ENCODE data around the gene PPARD. TPM values are rescaled to one million over a fixed set of nuclear protein-coding genes. Genes with fewer than 3 reads are reported as not detected.

PPARD gene
- polyA plus RNA-seq, 2 of the 4 experiments (the other 2 are of a cell fraction) = 3.8 to 5.9 TPM

GRCh38 chr6:35357677-35358076 lies 15.3 kb downstream of the PPARD start:
- Histone ChIP-seq H3K9me3 (no peaks in the 10 kb centered on the region), H3K4me3 (no peak overlapping the region), H3K4me1 (0 out of 3 replicates have a peak, but pooled peaks cover 3% of the 10 kb centered on the region), H3K4me2 (no peak overlapping the region), H3K27ac (no peak overlapping the region)
- ChIA-PET CTCF (interaction anchor here (0.6 to 4.3 kb wide), 4 partner anchors 15 to 66 kb away, joined by 3 to 14 read pairs (median 4); partner anchors contain the start of gene PPARD), POLR2A (no interaction called here)
- FAIRE-seq (no peak), ATAC-seq (no peak), DNase-seq (ENCODE audit: low read depth in 1 of 2, low spot score in 1 of 2) (no peak)
- 83% methylated on average over 3 of the region's 4 CpGs for WGBS (ENCODE audit: missing lambda C conversion rate)
- TF ChIP-seq JUNB (IDR thresholded peaks at IDR 0.05) (no peak), NR3C1 (IDR thresholded peaks at IDR 0.05) (no peak), REST (IDR thresholded peaks at IDR 0.05) (no peak), HES2 (IDR thresholded peaks at IDR 0.05) (no peak), NFE2L2 (conservative IDR thresholded peaks at IDR 0.05; ENCODE audit: low read length) (no peak), BCL3 (IDR thresholded peaks at IDR 0.05) (no peak), RNF2 (IDR thresholded peaks at IDR 0.05; ENCODE audit: borderline replicate concordance, low read depth) (no peak)

GRCh38 chr6:35358086-35358485 lies 15.7 kb downstream of the PPARD start:
- WGBS (ENCODE audit: missing lambda C conversion rate) = 82% methylated on average over 3 of the region's 3 CpGs
- no peak for TF ChIP-seq JUNB (IDR thresholded peaks at IDR 0.05)
- no peak for TF ChIP-seq CBX8 (IDR thresholded peaks at IDR 0.05)
- TF ChIP-seq GATA3 (IDR thresholded peaks at IDR 0.05; ENCODE audit: borderline replicate concordance) = no peak
- no peak for TF ChIP-seq ESRRA (IDR thresholded peaks at IDR 0.05; ENCODE audit: borderline replicate concordance, low read length)
- no peak for TF ChIP-seq FOSL2 (IDR thresholded peaks at IDR 0.05)
- TF ChIP-seq FOSL2 (CRISPR knock-in tag; IDR thresholded peaks at IDR 0.05) = no peak
- TF ChIP-seq TP53 (CRISPR knock-in tag; IDR thresholded peaks at IDR 0.05) = no peak
- no peak for TF ChIP-seq POLR2A (IDR thresholded peaks at IDR 0.05; ENCODE audit: low read length)
- no peak for TF ChIP-seq BCL3 (IDR thresholded peaks at IDR 0.05)
- no peak for TF ChIP-seq MAX (IDR thresholded peaks at IDR 0.05)
- no peak for TF ChIP-seq HOXB5 (CRISPR knock-in tag; IDR thresholded peaks at IDR 0.05)
- TF ChIP-seq HMGXB4 (CRISPR knock-in tag; IDR thresholded peaks at IDR 0.05; ENCODE audit: borderline replicate concordance) = no peak
- no peak for TF ChIP-seq ELK1 (IDR thresholded peaks at IDR 0.05; ENCODE audit: low read depth, low read length)
- no peak for TF ChIP-seq ATOH8 (CRISPR knock-in tag; IDR thresholded peaks at IDR 0.05; ENCODE audit: low read depth)
- no peak for TF ChIP-seq KDM1A (IDR thresholded peaks at IDR 0.05; ENCODE audit: low read depth)
- TF ChIP-seq RNF2 (IDR thresholded peaks at IDR 0.05; ENCODE audit: borderline replicate concordance, low read depth) = no peak
- no peak for TF ChIP-seq RCOR1 (IDR thresholded peaks at IDR 0.05; ENCODE audit: low read depth, low read length)
- TF ChIP-seq HES2 (IDR thresholded peaks at IDR 0.05) = no peak
- no peak for TF ChIP-seq EP300 (IDR thresholded peaks at IDR 0.05)
- TF ChIP-seq CEBPB (IDR thresholded peaks at IDR 0.05) = no peak
- POLR2A ChIA-PET = no interaction called here

More at GRCh38 chr6:35358086-35358485, 15.7 kb downstream of the PPARD start:
- H3K9me3 ChIP-seq = no peaks in the 10 kb centered on the region
- H3K27ac ChIP-seq = no peak overlapping the region
- H3K4me2 ChIP-seq = no peak overlapping the region
- H3K4me1 ChIP-seq = 0 out of 3 replicates have a peak, but pooled peaks cover 3% of the 10 kb centered on the region
- H3K4me3 ChIP-seq = no peak overlapping the region
- DNase-seq (ENCODE audit: low read depth in 1 of 2, low spot score in 1 of 2) (no peak), ATAC-seq (no peak), FAIRE-seq (no peak)
- CTCF ChIA-PET = interaction anchor here (0.6 to 4.3 kb wide), 4 partner anchors 16 to 66 kb away, joined by 3 to 14 read pairs (median 4); partner anchors contain the start of gene PPARD
